H1 (cell line): ENCODE measurements around the gene NKAIN2. TPM values are rescaled to one million over a fixed set of nuclear protein-coding genes. Genes with fewer than 3 reads are reported as not detected.

Source experiments
- ATF3 ChIP-seq: IDR thresholded peaks from 2 replicates; pipeline ENCODE4 v1.6.1; 2011; ENCODE audit warnings: low read depth, mild to moderate bottlenecking, low read length; ENCODE audit not compliant: insufficient read depth
- CHD7 ChIP-seq: fragments of 300-600 bp; sonication (generic); IDR thresholded peaks from 2 replicates; pipeline ENCODE4 v1.7.1; 2012; ENCODE audit warnings: low read length, moderate library complexity, mild to moderate bottlenecking, inconsistent platforms; ENCODE audit not compliant: insufficient replicate concordance
- EGR1 ChIP-seq: IDR thresholded peaks from 2 replicates; pipeline ENCODE4 v1.6.1; 2011; ENCODE audit warnings: low read depth, low read length, borderline replicate concordance
- JUN ChIP-seq: IDR thresholded peaks from 2 replicates; pipeline ENCODE4 v1.6.1; 2011; ENCODE audit warnings: low read depth, mild to moderate bottlenecking, improper control_type of control experiment, low read length
- RAD21 ChIP-seq, 2 experiments: IDR thresholded peaks in 1 of 2; conservative IDR thresholded peaks in 1 of 2; 2 replicates each; pipeline ENCODE4 v1.6.1; 2011; ENCODE audit warnings: low read depth in 2 of 2, low read length in 2 of 2, improper control_type of control experiment in 1 of 2, inconsistent platforms in 1 of 2, mild to moderate bottlenecking in 1 of 2, moderate library complexity in 1 of 2
- SRF ChIP-seq: IDR thresholded peaks from 2 replicates; pipeline ENCODE4 v1.6.1; 2011; ENCODE audit warnings: mild to moderate bottlenecking, low read depth, low read length, moderate library complexity
- polyA plus RNA-seq, 7 experiments: library from polyadenylated mRNA; depleted of rRNA in 3 of 7; stranded (reverse) in 5 of 7; unstranded in 2 of 7; fragments of >200 nt in 5 of 7; fragments of 200-250 nt in 2 of 7; gene quantifications; 1 replicate in 5 of 7; 2 replicates in 1 of 7; 4 replicates in 1 of 7; pipeline versions ENCODE4 v1.2.1 to v1.2.3, GENCODE V29; 2011 to 2013; ENCODE audit warnings: missing spikeins in 2 of 7, mixed read lengths in 2 of 7
- total RNA-seq: library from RNA; stranded (reverse); fragmentation: NEBNext Ultra II Directional; extraction: Animal tissue kit (Norgen Biotek cat#: 25700); gene quantifications from 2 replicates; pipeline ENCODE4 v1.2.1, GENCODE V29; 2021

Gene NKAIN2
- total and polyA plus RNA-seq, 2 of the 8 experiments (the other 6 are each of a cell fraction or from before 2014, with no cell fraction given): 0.20 to 0.34 TPM

GRCh38 chr6:124475176-124475575 lies 671.5 kb downstream of the NKAIN2 start (continued):
- TF ChIP-seq CHD7 (no peak), RAD21 (IDR thresholded peaks at IDR 0.05 in 1 of 2, conservative IDR thresholded peaks at IDR 0.05 in 1 of 2; ENCODE audit: low read depth in 2 of 2, low read length in 2 of 2) (no peak), SRF (no peak), JUN (no peak), EGR1 (no peak), ATF3 (no peak)
